Memory B cell (primary cell): ENCODE results near the gene PRKAG3.

Experiments used
- ATAC-seq: fragments of 150-1000 bp; cut with Tn5 transposase; 2 replicates; pipeline ENCODE4 v1.10.0; 2021; ENCODE audit warnings: low read depth, mild to moderate bottlenecking, moderate library complexity
- DNase-seq, 2 donors: peaks; one replicate each; pipeline ENCODE4 v3.0.0; 2022; ENCODE audit warnings: low spot score in 2 of 2
- H3K27ac Mint-ChIP-seq: one replicate; pipeline ENCODE4 v1.8.0; 2022; ENCODE audit warnings: mild to moderate bottlenecking, moderate library complexity, mixed read lengths
- H3K27me3 Mint-ChIP-seq: one replicate; pipeline ENCODE4 v1.8.0; 2022; ENCODE audit warnings: mixed read lengths
- H3K36me3 Mint-ChIP-seq: one replicate; pipeline ENCODE4 v1.8.0; 2022; ENCODE audit warnings: mild to moderate bottlenecking, mixed read lengths
- H3K4me1 Mint-ChIP-seq: one replicate; pipeline ENCODE4 v1.8.0; 2022; ENCODE audit warnings: mixed read lengths
- H3K4me3 Mint-ChIP-seq: one replicate; pipeline ENCODE4 v1.8.0; 2022; ENCODE audit warnings: mild to moderate bottlenecking, moderate library complexity, mixed read lengths
- H3K9me3 Mint-ChIP-seq: one replicate; pipeline ENCODE4 v1.8.0; 2022; ENCODE audit warnings: mixed read lengths

The PRKAG3 gene

DNA sequence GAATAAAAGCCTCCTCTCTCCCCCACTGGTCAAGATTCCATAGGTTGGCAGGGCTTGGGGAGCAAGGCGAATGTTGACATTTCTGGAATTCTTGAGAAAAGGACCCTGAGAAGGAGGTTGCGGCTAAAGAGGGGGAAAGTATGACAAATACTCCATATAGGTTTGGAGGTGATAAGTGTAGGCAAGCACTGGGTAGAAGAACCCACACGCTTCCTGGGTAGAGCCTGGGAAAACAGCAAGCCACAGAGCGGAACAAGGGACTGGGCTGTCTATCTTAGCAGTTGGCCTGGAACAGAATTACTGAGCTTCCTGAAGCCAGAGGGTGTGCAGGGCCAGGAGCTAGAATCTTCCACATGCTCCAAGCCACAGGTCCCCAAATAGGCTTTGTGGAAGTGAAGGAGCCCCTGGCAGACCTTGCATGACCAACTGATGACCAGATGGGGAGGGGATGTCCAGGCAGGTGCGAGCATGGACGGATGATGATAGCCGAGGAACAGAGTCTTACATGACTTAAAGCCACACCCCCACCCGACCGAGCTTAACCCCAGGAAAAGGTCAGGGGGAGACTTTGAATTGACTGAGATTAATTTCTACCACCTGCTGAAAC, 9.9 kb downstream of the PRKAG3 start:
- Mint-ChIP-seq H3K27me3 (peaks cover 8% of the 10 kb centered on the region), H3K9me3 (no peaks in the 10 kb centered on the region), H3K27ac (no peak overlapping the region), H3K4me3 (no peak overlapping the region), H3K4me1 (peaks cover 4% of the 10 kb centered on the region), H3K36me3 (no peaks in the 10 kb centered on the region)
- no peak for ATAC-seq
- no peak for DNase-seq

- DNase-seq (no peak), ATAC-seq (no peak)
- no peak overlapping the region for H3K4me3 Mint-ChIP-seq
- peaks cover 9% of the 10 kb centered on the region for H3K27me3 Mint-ChIP-seq
- no peaks in the 10 kb centered on the region for H3K36me3 Mint-ChIP-seq
- H3K9me3 Mint-ChIP-seq: no peaks in the 10 kb centered on the region
- no peaks in the 10 kb centered on the region for H3K4me1 Mint-ChIP-seq
- no peak overlapping the region for H3K27ac Mint-ChIP-seq
These were observed 10.7 kb downstream of the PRKAG3 start for GRCh38 chr2:218820746-218821369.

DNA sequence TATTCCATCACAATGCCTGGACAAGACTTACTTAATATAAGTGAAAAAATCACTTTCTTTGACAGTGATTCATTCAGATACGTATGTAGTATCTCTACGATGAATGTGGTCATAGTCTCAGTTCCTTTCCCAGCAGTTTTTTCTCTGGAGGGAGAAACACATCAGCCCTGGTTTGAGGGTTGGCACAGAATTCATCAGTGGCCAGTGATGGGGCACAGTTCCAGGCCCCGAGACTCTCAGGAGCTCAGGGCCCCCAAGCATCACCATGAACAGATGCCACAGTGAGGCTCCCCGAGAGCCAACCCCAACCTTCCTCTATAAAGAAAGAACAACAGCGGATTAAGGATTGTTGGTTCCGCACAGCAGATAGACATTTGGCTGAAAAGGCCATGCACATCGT, 12.5 kb downstream of the PRKAG3 start:
- Mint-ChIP-seq H3K9me3 (no peaks in the 10 kb centered on the region), H3K36me3 (no peaks in the 10 kb centered on the region)
- no peak for ATAC-seq

DNA sequence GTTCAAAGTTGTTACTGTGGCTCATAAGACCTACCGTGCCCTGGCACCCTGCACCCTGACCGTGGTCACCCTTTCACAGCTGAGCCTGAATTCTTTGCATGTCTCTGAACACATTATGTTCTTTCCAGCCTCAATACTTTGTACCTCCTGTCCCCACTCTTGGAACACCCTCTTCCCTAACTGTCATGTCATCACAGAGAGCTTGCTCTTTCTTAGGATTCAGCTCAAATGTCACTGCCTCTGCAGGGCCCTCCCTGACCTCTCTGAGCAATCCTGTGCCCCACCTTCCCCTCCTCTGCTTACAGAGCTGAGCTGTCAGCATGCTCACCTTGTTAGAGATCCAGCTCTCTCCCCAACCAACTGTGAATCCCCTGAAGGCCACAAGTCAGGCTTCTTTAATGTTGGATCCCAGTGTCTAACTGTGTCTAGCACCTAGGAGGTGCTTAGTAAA, 15.0 kb downstream of the PRKAG3 start:
- DNase-seq (no peak), ATAC-seq (no peak)
- peaks cover 16% of the 10 kb centered on the region for H3K27me3 Mint-ChIP-seq
- no peaks in the 10 kb centered on the region for H3K36me3 Mint-ChIP-seq
- no peaks in the 10 kb centered on the region for H3K9me3 Mint-ChIP-seq
- no peak overlapping the region for H3K27ac Mint-ChIP-seq
- H3K4me3 Mint-ChIP-seq: no peak overlapping the region
- no peaks in the 10 kb centered on the region for H3K4me1 Mint-ChIP-seq

More for the DNA sequence above, 12.5 kb downstream of the PRKAG3 start:
- Mint-ChIP-seq H3K27me3 (peaks cover 10% of the 10 kb centered on the region), H3K4me3 (no peak overlapping the region), H3K4me1 (no peaks in the 10 kb centered on the region), H3K27ac (no peak overlapping the region)
- DNase-seq: no peak

DNA sequence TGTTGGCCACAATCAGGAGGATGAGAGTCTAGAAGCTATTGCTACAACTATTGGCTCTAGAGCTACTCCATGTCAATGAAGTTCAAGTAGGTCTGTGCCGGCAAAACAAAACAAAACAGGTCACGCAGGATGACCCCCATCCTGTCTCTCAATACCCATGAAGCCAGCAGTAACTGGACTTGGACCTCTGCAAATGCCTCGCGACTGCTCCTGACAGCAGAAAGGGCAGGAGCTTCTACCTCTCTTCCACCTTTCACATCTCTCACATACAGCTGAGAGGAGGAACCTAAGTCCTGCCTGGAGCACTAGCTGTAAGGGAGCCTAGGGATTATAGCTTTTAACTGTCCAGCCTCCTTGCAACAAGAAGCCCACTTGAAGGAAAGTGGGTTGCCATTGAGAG, 16.0 kb downstream of the PRKAG3 start:
- peaks cover 19% of the 10 kb centered on the region for H3K27me3 Mint-ChIP-seq
- DNase-seq (no peak), ATAC-seq (no peak)
- H3K27ac Mint-ChIP-seq: no peak overlapping the region
- H3K4me1 Mint-ChIP-seq: no peaks in the 10 kb centered on the region
- H3K4me3 Mint-ChIP-seq: no peak overlapping the region
- no peaks in the 10 kb centered on the region for H3K36me3 Mint-ChIP-seq
- H3K9me3 Mint-ChIP-seq: no peaks in the 10 kb centered on the region

DNA sequence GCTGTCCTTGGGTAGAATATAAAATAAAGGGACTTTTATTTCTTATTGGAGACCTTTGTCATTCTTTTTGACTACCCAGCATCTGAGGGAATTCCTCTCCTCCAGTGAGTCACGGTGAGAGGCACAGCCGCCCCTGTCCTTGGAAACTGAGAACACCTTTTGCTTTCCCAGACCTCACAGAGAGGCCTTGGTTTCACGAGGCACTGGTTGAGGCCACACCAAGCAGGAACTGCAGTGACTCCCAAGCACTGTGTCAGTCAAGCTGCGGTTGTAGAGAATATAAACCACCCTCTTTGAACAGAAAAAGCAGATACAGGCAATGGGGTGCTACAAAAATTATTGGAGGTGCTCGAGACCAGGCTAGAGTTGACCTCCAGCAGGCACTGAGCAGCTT, 16.4 kb downstream of the PRKAG3 start:
- Mint-ChIP-seq H3K9me3 (no peaks in the 10 kb centered on the region), H3K27ac (no peak overlapping the region), H3K27me3 (peaks cover 17% of the 10 kb centered on the region), H3K4me3 (no peak overlapping the region), H3K36me3 (no peaks in the 10 kb centered on the region), H3K4me1 (no peaks in the 10 kb centered on the region)
- DNase-seq (no peak), ATAC-seq (no peak)

GRCh38 chr2:218814540-218815243, 16.9 kb downstream of the PRKAG3 start:
- Mint-ChIP-seq H3K27me3 (peaks cover 18% of the 10 kb centered on the region), H3K4me3 (no peak overlapping the region), H3K27ac (no peak overlapping the region), H3K4me1 (no peaks in the 10 kb centered on the region), H3K36me3 (no peaks in the 10 kb centered on the region), H3K9me3 (no peaks in the 10 kb centered on the region)
- DNase-seq (no peak), ATAC-seq (no peak)

DNA sequence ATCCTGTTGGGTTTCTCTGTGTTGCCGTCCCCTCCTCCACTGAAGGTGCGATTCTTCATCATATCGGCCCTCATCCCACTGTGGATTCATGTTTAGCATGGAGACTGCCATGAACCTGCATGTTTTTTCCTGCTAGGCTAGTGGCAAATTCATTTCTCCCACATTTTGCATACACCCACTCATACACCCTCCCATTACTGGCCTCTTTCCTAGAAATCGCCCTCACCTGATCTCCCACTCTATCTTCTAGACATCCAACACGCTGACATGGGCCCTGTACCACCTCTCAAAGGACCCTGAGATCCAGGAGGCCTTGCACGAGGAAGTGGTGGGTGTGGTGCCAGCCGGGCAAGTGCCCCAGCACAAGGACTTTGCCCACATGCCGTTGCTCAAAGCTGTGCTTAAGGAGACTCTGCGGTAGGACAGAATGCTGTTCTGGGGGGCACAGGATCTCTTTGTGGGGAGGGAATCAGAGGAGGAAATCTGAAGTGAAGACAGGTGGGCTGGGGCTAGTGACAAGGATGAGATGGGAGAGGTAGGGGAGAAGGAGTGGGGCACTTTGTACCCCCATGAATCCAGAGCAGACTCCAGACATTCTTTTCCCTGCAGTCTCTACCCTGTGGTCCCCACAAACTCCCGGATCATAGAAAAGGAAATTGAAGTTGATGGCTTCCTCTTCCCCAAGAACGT, 17.7 kb downstream of the PRKAG3 start:
- ATAC-seq (no peak), DNase-seq (no peak)
- H3K27me3 Mint-ChIP-seq: peaks cover 25% of the 10 kb centered on the region
- no peak overlapping the region for H3K27ac Mint-ChIP-seq
- H3K4me1 Mint-ChIP-seq: no peaks in the 10 kb centered on the region
- no peaks in the 10 kb centered on the region for H3K9me3 Mint-ChIP-seq
- H3K4me3 Mint-ChIP-seq: no peak overlapping the region
- no peaks in the 10 kb centered on the region for H3K36me3 Mint-ChIP-seq

DNA sequence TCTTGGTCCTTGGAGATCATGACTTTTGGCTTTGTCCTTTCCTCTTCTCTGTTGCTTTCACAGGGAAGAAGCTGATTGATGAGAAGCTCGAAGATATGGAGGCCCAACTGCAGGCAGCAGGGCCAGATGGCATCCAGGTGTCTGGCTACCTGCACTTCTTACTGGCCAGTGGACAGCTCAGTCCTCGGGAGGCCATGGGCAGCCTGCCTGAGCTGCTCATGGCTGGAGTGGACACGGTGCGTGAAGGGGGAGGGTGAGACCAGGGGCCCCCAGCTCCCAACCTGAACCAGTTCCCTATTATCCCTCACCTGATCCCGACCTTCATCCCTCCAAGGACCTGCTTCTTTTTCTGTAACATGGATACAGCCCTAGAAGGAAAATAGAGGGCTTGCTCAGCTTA, 18.7 kb downstream of the PRKAG3 start:
- DNase-seq (no peak), ATAC-seq (no peak)
- H3K27me3 Mint-ChIP-seq: peaks cover 26% of the 10 kb centered on the region
- H3K4me1 Mint-ChIP-seq: no peaks in the 10 kb centered on the region
- no peaks in the 10 kb centered on the region for H3K36me3 Mint-ChIP-seq
- no peak overlapping the region for H3K4me3 Mint-ChIP-seq
- no peaks in the 10 kb centered on the region for H3K9me3 Mint-ChIP-seq
- no peak overlapping the region for H3K27ac Mint-ChIP-seq

DNA sequence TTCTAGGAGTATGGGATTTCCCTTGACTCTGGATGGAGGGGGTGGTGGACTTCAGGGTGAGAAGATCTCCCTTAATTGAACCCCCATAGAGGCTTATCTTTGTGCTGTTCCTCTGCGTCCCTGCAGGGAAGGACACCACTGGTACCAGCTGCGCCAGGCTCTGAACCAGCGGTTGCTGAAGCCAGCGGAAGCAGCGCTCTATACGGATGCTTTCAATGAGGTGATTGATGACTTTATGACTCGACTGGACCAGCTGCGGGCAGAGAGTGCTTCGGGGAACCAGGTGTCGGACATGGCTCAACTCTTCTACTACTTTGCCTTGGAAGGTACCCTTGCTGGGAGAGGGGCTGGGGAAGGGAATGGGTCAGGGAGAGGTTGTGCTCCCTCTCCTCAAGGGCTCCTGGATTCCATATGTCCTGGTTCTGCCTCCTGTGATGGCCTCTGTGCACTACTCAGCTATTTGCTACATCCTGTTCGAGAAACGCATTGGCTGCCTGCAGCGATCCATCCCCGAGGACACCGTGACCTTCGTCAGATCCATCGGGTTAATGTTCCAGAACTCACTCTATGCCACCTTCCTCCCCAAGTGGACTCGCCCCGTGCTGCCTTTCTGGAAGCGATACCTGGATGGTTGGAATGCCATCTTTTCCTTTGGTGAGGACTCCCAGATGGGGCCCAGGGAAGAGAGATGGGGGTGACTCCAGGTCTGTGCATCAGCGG, 19.3 kb downstream of the PRKAG3 start:
- Mint-ChIP-seq H3K36me3 (no peaks in the 10 kb centered on the region), H3K27ac (no peak overlapping the region), H3K27me3 (peaks cover 24% of the 10 kb centered on the region), H3K4me1 (no peaks in the 10 kb centered on the region), H3K4me3 (no peak overlapping the region), H3K9me3 (no peaks in the 10 kb centered on the region)
- DNase-seq (no peak), ATAC-seq (no peak)

DNA sequence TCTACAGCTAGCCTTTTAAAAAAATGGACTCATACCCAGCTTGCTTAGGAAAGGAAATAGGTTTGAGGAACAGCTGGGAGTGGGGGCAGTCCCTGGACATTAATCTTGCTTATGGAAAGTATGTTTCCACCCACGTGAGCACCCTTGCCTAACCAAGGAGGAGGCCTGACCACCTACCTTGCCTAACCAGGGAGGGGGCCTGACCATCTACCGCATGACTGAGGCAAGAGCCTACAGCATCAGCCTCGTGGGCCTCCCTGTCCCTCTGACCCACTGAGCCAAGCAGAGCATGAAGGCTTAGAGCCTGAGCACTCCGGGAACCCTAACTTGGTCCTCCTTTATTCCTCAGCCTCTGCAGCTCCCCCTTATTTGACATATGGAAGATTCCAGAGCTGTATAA, 20.2 kb downstream of the PRKAG3 start:
- Mint-ChIP-seq H3K4me1 (no peaks in the 10 kb centered on the region), H3K4me3 (no peak overlapping the region), H3K27ac (no peak overlapping the region), H3K27me3 (peaks cover 21% of the 10 kb centered on the region), H3K36me3 (no peaks in the 10 kb centered on the region), H3K9me3 (no peaks in the 10 kb centered on the region)
- DNase-seq (no peak), ATAC-seq (no peak)

GRCh38 chr2:218810256-218810655, 21.3 kb downstream of the PRKAG3 start:
- H3K4me3 Mint-ChIP-seq: no peak overlapping the region
- H3K27me3 Mint-ChIP-seq: peaks cover 21% of the 10 kb centered on the region
- ATAC-seq: no peak
- no peak overlapping the region for H3K27ac Mint-ChIP-seq
- H3K36me3 Mint-ChIP-seq: no peaks in the 10 kb centered on the region
- H3K4me1 Mint-ChIP-seq: no peaks in the 10 kb centered on the region
- no peak for DNase-seq
- no peaks in the 10 kb centered on the region for H3K9me3 Mint-ChIP-seq

DNA sequence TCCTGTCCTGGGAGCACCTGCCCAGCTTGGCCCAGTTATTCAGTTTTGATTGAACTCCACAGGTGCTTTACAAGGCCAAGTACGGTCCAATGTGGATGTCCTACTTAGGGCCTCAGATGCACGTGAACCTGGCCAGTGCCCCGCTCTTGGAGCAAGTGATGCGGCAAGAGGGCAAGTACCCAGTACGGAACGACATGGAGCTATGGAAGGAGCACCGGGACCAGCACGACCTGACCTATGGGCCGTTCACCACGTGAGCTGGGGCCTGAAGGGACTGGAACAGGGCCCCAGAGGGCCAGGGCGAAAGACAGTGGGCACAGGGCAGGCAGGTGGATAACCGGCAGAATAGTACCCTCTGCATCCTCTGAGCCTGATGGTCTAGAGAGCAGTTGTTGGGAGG, 22.1 kb downstream of the PRKAG3 start:
- Mint-ChIP-seq H3K4me1 (no peaks in the 10 kb centered on the region), H3K27me3 (peaks cover 21% of the 10 kb centered on the region), H3K36me3 (peaks cover 2% of the 10 kb centered on the region), H3K27ac (no peak overlapping the region), H3K9me3 (peaks cover 2% of the 10 kb centered on the region), H3K4me3 (no peak overlapping the region)
- ATAC-seq (no peak), DNase-seq (no peak)

DNA sequence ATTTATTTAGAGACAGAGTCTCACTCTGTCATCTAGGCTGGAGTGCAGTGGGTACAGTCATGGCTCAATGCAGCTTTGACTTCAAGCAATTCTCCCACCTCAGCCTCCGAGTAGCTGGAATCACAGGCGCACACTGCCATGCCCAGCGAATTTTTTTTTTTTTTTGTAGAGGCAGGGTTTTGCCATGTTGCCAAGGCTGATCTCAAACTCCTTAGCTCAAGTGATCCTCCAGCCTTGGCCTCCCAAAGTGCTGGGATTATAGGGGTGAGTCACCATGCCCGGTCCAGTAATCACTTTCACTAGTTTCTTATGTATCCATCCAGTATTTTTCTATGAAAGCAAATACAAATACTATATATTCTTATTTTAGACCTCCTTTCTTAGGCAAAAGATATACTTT, 24.0 kb downstream of the PRKAG3 start:
- H3K27me3 Mint-ChIP-seq: peaks cover 16% of the 10 kb centered on the region
- DNase-seq (no peak), ATAC-seq (no peak)

More for the DNA sequence above, 24.0 kb downstream of the PRKAG3 start:
- Mint-ChIP-seq H3K36me3 (peaks cover 2% of the 10 kb centered on the region), H3K4me1 (no peaks in the 10 kb centered on the region), H3K4me3 (no peak overlapping the region), H3K9me3 (peaks cover 3% of the 10 kb centered on the region), H3K27ac (no peak overlapping the region)
